KOPT-K1 (cell line): ENCODE results near the gene CAMK2D.

ENCODE experiments used
- H3K27ac ChIP-seq: fragments of 200-600 bp; sonication (generic); 2 replicates; pipeline ENCODE4 v1.5.1; 2016; ENCODE audit warnings: antibody characterized with exemption, mild to moderate bottlenecking, low read depth, low read length; ENCODE audit not compliant: poor library complexity, severe bottlenecking
- H3K36me3 ChIP-seq: fragments of 200-600 bp; sonication (generic); 2 replicates; pipeline ENCODE4 v1.5.1; 2017; ENCODE audit warnings: antibody characterized with exemption, mild to moderate bottlenecking, low read length, moderate library complexity; ENCODE audit not compliant: insufficient read depth
- H3K9me3 ChIP-seq: fragments of 200-600 bp; sonication (generic); 2 replicates; pipeline ENCODE4 v1.5.1; 2017; ENCODE audit warnings: antibody characterized with exemption, low read length, mild to moderate bottlenecking; ENCODE audit not compliant: insufficient read depth, poor library complexity, severe bottlenecking

CAMK2D gene

DNA sequence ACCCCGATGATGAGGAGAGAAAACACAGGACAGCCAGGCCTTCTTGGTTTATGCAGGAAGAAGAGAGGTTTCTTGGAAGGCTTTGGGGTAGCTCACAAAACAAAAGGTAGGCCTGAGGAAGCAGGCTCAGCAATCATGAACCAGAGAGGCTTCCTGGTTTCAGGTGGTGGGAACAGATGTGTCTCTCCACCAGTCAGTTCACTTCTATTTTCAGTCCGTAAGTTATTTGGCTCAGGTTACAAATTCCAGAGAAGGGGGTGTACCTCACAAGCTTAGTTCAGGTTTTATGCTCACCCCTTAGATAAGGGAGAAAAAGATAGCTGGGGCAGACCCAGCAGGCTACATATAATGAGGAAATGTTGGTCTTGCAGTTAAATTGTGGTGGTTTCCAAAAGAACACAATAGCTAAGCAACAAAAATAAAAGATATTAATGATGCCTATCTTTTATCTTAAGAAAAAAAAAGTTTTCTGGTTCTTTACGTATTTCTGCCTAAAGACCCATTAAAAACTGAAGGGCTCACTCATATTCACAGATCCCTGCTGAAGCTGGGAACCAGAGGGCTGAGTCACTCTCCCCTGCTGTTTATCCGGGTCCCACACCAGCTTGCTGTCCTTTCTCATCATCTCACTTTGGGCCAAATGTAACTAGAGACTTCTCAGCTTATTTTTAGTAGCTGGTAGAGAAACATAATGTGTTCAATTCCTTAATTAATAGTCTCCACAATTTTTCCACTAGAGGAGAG, 177.0 kb downstream of the CAMK2D start:
- Histone ChIP-seq H3K36me3 (no peaks in the 10 kb centered on the region), H3K27ac (no peak overlapping the region)

DNA sequence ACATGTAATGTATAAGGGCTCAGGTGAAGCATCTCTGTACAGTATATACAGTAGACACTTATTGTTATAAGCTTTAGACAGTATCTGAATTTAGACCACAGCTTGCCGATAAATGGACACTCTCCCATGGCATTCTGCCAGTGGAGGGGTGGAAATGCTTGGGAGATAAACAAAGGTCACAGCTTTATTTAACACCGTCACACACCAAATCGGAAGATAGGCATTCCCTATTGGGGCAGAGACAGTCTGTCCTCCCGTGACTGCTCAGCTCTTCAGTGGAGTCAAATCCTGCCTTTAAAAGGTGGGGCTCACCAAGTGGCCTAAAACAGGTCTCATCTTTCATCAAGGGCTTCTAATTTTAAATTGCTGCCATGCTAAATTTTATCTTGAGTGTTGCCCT, 178.8 kb downstream of the CAMK2D start:
- no peak overlapping the region for H3K27ac ChIP-seq
- no peaks in the 10 kb centered on the region for H3K36me3 ChIP-seq
- no peaks in the 10 kb centered on the region for H3K9me3 ChIP-seq

More for the DNA sequence above, 177.0 kb downstream of the CAMK2D start:
- no peaks in the 10 kb centered on the region for H3K9me3 ChIP-seq

DNA sequence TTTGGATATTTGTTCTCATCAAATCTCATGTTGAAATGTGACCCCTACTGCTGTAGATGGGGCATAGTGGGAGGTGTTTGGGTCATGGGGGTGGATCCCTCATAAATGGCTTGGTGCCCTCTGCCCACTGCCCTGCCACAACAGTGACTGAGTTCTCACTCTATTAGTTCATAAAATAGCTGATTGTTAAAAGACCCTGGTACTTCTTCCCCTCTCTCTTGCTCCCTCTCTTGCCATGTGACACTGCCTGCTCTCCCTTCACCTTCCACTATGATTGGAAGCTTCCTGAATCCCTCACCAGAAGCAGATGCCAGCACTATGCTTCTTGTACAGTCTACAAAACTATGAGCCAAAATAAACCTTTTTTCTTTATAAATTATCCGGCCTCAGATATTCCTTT, 182.2 kb downstream of the CAMK2D start:
- H3K36me3 ChIP-seq, result no peaks in the 10 kb centered on the region
- H3K27ac ChIP-seq, result no peak overlapping the region
- no peaks in the 10 kb centered on the region for H3K9me3 ChIP-seq

DNA sequence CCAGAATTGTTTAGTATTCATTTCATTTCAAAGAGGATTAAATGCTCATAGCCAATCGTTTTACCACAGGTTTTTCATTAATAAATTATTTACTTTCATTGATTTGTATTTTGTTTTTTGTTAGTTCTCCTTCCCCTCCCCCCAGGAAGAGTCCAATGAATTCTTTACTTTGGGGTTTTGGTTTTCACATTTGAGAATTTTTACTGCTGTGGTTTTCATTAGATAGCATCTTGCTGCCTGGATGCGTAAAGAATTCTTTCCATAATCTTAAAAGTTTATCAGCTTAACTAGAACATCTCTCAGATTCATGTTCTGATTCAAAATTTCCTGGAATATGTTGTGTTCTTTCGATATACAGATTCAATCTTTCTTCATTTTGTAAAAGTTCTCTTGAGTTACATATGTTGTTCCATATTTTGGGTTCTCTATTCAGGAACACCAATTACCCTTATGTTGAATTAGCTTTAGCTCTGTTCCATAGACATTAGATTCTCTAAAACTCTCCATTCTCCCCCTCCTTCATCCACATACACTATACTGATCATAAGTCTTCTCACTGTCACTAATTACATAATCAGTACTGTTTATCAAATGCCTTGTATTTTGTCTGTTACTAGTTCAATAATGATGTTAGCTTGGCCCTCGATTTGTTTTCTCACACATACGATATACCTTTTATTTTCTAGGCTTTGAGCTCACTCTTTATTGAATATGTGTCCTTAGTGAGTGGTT, 184.4 kb downstream of the CAMK2D start:
- no peak overlapping the region for H3K27ac ChIP-seq
- H3K36me3 ChIP-seq, result no peaks in the 10 kb centered on the region

DNA sequence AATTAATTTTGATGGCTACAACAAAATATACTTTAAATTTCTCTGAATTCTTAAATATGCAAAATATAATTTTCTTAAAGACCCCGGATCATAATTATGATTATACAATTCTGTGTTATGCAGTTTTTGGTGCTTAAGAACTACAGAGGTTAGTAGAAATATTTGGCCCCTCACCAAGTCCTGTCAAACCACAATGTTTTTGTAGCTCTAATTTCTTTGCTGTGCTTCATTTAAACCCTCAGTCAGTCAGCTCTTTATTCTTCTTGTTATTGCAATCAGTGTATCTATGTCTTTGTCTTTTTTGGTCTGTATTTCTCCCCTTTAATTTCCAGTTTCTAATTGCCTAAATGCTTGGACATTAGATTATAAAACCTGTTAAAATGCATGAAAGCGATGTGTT, 186.1 kb downstream of the CAMK2D start:
- Histone ChIP-seq H3K27ac (no peak overlapping the region), H3K36me3 (no peaks in the 10 kb centered on the region), H3K9me3 (no peaks in the 10 kb centered on the region)

More for the DNA sequence above, 184.4 kb downstream of the CAMK2D start:
- H3K9me3 ChIP-seq, result no peaks in the 10 kb centered on the region

DNA sequence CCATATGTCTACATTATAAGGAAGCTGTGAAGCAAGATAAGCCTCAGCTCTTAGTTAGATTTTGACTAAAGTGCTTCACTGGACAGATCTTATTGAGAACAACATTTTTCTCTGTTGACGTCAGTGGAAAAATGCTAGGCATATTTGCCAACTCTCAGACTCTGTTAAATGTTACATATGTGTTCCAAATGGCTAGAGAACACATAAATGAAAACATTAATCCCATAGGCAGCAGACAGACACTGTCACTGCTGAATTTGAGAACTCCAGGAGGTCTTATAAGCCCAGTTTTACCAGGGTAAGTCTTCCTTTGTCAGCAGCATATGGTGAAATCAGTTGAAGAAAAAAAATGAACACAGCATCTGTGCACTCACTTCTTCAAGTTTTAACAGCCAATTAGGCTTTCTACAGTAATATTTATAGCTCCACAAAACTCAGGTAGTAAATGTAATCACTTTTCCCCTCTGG, 186.9 kb downstream of the CAMK2D start:
- Histone ChIP-seq H3K36me3 (no peaks in the 10 kb centered on the region), H3K9me3 (no peaks in the 10 kb centered on the region), H3K27ac (peak overlapping the region; percentile 26)

DNA sequence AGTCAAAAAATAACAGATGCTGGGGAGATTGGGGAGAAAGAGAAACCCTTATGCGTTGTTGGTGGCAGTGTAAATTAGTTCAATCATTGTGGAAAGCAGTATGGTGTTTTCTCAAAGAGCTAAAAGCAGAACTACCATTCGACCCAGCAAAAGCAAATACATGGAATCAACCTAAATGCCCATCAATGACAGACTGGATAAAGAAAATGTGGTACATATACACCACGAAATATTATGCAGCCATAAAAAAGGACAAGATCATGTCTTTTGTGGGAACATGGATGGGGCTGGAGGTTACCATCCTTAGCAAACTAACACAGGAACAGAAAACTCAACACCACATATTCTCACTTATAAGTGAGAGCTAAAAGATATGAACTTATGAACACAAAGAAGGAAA, 188.9 kb downstream of the CAMK2D start:
- H3K27ac ChIP-seq, result no peak overlapping the region
- no peaks in the 10 kb centered on the region for H3K9me3 ChIP-seq
- no peaks in the 10 kb centered on the region for H3K36me3 ChIP-seq

DNA sequence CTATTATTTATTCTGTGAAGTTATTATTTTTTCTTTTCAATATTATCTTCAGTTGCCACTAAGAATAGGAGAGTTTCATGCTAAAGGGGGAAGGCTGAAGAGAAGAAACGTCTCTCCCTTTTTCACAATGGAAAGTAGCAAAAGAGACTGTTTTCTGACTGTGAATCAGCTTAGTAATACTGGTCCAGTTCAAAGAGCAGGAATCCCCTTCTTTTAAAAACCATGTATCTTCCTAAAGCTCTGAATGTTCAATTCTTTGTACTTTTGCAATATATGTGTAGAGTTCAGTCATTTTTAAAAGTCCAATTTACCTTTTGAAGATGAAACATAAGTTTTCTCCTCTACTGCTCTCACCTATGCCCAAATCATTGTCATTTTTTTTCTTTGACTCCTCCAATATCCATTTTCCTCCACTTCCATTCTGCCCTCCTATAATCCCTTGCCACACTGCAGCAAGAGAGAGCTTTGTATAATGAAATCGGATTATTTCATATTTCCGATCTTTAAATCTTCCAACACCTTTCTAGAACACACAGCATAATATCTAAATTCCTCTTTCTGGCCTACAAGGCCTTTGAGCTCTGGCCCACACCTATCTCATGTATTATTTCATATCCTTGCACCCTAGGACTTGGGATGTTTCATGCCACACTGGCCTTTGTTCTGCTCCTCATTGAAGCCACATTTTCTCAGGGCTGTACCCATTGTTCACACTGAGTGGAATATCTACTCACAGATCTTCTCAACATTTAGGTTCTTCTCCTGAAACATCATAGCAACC, 195.3 kb downstream of the CAMK2D start:
- Histone ChIP-seq H3K9me3 (peaks cover 15% of the 10 kb centered on the region), H3K27ac (peak overlapping the region; percentile 89), H3K36me3 (0 out of 2 replicates have a peak, but pooled peaks cover 3% of the 10 kb centered on the region)

DNA sequence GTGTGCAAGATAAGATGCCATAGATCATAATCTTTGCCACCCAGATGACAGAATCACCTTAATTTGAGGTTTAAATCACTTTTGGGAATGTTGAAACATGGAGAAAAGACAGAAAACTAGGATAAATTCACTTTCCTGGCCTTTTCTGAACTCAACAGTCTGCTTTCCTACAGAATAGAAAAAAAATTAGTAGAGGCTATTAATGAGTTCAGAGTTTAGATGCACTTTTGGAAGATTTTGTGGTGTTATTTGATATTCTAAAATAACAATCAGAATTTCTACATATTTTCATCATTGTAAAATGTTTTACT, 195.9 kb downstream of the CAMK2D start:
- H3K9me3 ChIP-seq, result peaks cover 15% of the 10 kb centered on the region
- peak overlapping the region; percentile 89 for H3K27ac ChIP-seq
- H3K36me3 ChIP-seq, result 0 out of 2 replicates have a peak, but pooled peaks cover 3% of the 10 kb centered on the region

DNA sequence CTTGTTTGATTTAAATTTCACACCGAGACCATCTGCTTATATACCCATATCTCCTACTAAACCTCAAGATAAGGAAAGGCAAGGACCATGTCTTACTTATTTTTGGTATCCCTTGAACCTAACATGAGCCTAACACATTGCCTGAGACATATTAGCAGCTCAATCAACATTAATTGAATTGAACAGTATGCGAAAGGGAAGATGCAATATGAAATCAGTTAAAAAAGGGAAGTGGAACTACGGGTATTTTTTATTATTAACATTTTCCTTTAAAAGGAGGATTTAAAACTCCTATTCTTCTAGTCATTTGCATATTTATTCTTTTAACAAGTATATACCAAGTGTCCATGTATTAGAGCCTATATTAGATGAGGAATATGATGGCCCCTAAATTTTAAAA, 197.0 kb downstream of the CAMK2D start:
- H3K9me3 ChIP-seq, result peaks cover 15% of the 10 kb centered on the region
- H3K27ac ChIP-seq, result peak overlapping the region; percentile 89
- H3K36me3 ChIP-seq, result 0 out of 2 replicates have a peak, but pooled peaks cover 3% of the 10 kb centered on the region

DNA sequence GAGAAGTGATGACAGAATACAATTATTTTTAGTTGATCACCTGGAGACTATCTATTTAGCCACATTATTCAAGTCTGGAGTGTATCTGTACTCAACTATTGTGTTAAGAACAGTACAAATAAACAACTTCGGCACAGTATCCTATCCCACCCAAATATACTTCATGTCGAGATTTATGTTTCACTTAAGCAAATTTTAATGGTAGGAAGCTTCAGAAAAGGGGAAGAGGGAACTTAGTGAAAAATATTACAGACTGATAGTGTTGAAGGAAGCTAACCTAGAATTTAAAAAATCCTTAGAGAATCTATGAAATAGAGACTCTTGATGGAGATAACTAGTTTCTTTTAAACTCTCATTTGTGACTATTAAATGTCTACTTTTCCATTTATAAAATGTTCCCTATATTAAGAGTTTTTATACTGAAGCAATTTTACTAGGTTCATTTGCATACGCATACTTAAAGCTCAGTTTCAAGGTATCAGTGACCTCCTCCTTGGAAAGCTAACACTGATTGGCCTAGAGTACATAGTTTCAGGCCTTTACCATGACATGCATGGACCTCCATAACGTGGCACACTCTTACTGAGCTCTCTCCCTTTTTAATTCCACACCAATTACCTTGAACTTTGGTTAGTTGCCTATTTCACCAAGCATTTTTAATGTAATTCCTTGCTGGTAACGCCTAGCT, 197.7 kb downstream of the CAMK2D start:
- Histone ChIP-seq H3K9me3 (peaks cover 15% of the 10 kb centered on the region), H3K27ac (peak overlapping the region; percentile 89), H3K36me3 (0 out of 2 replicates have a peak, but pooled peaks cover 3% of the 10 kb centered on the region)

DNA sequence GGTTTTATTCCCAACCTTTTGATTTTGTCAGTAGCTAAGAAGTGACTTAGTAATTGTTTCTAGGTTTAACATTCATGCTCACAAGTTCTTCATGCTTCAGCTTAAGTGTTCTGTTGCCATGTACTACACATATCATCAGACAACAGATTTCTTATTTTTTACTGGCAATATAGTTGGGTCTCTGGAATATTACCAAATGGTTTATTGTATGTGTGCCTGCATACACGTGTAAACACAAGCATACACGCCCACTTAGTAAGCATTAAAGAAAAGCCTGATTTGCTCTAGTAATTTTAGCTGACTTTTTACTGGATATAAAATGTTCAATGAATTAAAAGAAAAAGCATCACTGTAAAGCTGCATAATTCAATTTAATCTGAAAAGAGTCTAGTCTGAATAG, 199.8 kb downstream of the CAMK2D start:
- Histone ChIP-seq H3K36me3 (0 out of 2 replicates have a peak, but pooled peaks cover 3% of the 10 kb centered on the region), H3K27ac (no peak overlapping the region), H3K9me3 (peaks cover 15% of the 10 kb centered on the region)

DNA sequence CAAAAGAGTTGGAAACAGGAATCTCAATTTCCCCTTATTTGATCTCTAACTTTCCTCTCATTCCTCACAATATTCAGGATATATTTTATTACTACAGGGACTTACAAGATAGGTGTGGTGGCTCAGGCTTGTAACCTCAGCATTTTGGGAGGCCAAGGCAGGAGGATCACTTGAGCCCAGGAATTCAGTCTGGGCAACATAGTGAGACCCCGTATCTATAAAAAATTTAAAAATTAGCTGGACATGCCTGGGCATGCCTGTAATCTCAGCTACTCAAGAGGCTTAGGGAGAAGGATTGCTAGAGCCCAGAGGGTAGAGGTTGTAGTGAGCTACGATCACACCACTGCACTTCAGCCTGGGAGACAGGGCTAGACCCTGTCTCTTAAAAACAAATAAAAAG, 200.4 kb downstream of the CAMK2D start:
- peaks cover 15% of the 10 kb centered on the region for H3K9me3 ChIP-seq
- 0 out of 2 replicates have a peak, but pooled peaks cover 3% of the 10 kb centered on the region for H3K36me3 ChIP-seq
- H3K27ac ChIP-seq, result no peak overlapping the region

DNA sequence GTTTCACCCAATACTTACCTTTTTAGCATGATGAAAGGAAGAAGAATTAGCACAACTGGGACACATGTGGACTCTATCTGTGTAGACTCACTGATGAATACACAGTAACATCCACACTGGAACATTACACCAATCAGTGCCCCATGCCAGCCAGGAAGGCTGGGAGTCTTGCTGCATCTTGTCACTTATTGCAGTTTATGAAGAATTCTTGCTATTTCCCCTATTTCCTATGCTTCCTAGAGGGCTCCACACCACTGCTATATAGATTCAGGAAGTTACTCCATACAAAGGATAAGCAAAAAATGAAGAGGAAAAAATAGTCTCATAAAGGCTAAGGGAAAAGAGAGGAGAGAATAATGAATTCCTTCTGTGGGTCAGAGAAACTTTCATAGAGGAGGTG, 201.0 kb downstream of the CAMK2D start:
- Histone ChIP-seq H3K27ac (no peak overlapping the region), H3K36me3 (0 out of 2 replicates have a peak, but pooled peaks cover 3% of the 10 kb centered on the region), H3K9me3 (peaks cover 15% of the 10 kb centered on the region)
